ENCODE measurements around the gene NDOR1. TPM values are rescaled to one million over a fixed set of nuclear protein-coding genes. Genes with fewer than 3 reads are reported as not detected.

The NDOR1 gene
- total RNA-seq, 1 donor, result 7.8 TPM

- no peak for TF ChIP-seq CTCF (IDR thresholded peaks at IDR 0.05; ENCODE audit: insufficient read depth, low read depth, low read length)
- no peak for DNase-seq (ENCODE audit: low read depth)
These were observed 45.1 kb downstream of the NDOR1 start for GRCh38 chr9:137250329-137251193.

GRCh38 chr9:137251194-137251461 is 45.6 kb downstream of the NDOR1 start, which contains the start of gene STPG3:
Gene STPG3, plus strand, starts transcription at chr9:137251286. Its CDS starts 1 bp downstream, at chr9:137251287.
- DNase-seq (ENCODE audit: low read depth), result no peak
- no peak within 1 kb of the TSS for H3K4me3 ChIP-seq (ENCODE audit: low read depth, low read length)
- TF ChIP-seq CTCF (IDR thresholded peaks at IDR 0.05; ENCODE audit: insufficient read depth, low read depth, low read length), result no peak

More at GRCh38 chr9:137250329-137251193, 45.1 kb downstream of the NDOR1 start:
- no peak overlapping the region for H3K4me3 ChIP-seq (ENCODE audit: low read depth, low read length)

- DNase-seq (ENCODE audit: low read depth), result no peak
- no peak overlapping the region for H3K4me3 ChIP-seq (ENCODE audit: low read depth, low read length)
- TF ChIP-seq CTCF (IDR thresholded peaks at IDR 0.05; ENCODE audit: insufficient read depth, low read depth, low read length), result no peak
These were observed 46.2 kb downstream of the NDOR1 start for GRCh38 chr9:137251490-137252268.

- DNase-seq (ENCODE audit: low read depth), result no peak
- no peak for TF ChIP-seq CTCF (IDR thresholded peaks at IDR 0.05; ENCODE audit: insufficient read depth, low read depth, low read length)
- H3K4me3 ChIP-seq (ENCODE audit: low read depth, low read length), result no peak overlapping the region
These were observed 47.3 kb downstream of the NDOR1 start for GRCh38 chr9:137252555-137253506.

- no peak for TF ChIP-seq CTCF (IDR thresholded peaks at IDR 0.05; ENCODE audit: insufficient read depth, low read depth, low read length)
- DNase-seq (ENCODE audit: low read depth), result no peak
- peak overlapping the region; percentile 78 for H3K4me3 ChIP-seq (ENCODE audit: low read depth, low read length)
These were observed 48.5 kb downstream of the NDOR1 start for GRCh38 chr9:137253717-137254623.

Measured in fibroblast of villous mesenchyme (primary cell).